TTC549 (cell line): Measurements from ENCODE around the gene ABCG1.

ENCODE experiments used
- FAIRE-seq: peaks from 2 replicates; lab custom pipeline; 2012; peaks lifted over from hg19 to GRCh38; lab: Jason Lieb, UNC

ABCG1 gene

DNA sequence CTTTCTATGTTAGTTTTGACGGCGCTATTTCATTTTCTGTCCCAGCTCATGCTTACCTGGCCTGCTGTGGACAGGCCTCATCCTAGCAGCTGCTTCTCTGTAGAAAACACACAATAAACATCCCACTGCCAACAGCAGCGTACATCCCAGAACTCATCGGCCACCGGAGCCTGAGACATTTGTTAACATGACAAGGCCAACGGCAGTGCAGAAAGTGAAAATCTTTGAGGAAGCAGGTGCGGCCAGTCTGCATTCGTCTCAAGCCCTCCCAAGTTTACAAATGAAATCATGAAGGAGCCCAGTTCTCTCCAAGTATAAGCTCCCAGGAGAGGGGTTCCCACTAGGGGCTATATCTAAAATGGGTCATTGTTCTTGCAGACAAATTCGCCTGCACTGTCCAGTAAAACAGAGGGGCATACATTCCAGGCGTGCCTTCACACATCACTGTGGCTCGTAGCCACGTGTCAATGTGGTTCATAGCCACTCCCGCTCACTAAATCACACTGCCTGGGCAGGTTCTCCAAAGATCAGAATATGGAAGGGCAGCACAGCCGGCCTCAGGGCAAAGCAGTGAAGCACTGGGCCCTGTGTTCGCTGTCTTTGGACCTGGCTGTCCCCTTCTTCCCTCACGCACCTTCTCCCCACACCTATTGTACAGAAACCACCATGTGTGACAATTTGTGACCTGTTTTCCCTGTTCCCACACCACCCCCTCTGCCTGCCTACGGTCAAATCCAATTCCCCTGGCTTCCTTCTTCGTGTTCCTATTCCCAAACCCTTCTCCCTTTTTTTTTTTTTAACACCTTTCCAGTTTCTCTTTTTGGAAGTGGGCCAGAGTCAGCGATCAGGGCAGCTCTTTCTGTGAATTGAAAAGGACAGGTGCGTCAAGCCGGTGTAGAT lies 27.0 kb upstream of the ABCG1 start:
- no peak for FAIRE-seq

DNA sequence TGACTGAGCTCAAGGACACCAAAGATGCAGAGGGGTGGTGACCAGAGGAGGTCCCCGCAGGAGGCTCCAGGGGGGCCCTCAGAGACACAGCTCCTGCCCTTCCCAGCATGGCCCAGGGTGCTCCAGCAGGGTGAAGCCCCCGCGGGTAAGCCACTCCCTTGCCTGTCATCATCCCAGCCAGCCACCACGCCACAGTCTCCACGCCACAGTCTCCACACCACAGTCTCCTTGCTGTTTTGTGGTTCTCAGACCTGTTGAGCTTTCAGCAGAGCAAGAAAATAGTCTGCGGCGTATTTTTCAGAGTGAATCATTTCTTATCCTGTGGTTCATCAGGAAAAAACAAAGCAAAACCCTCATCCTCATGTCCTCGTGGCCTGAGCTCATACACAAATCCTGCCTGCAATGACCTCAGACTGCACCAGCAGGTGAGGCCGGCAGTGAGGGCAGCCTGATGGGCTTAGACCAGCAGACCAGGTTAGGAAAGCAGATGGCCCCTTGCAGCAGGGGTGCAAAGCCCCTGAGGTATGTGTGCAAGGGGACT lies 25.7 kb upstream of the ABCG1 start:
- no peak for FAIRE-seq

DNA sequence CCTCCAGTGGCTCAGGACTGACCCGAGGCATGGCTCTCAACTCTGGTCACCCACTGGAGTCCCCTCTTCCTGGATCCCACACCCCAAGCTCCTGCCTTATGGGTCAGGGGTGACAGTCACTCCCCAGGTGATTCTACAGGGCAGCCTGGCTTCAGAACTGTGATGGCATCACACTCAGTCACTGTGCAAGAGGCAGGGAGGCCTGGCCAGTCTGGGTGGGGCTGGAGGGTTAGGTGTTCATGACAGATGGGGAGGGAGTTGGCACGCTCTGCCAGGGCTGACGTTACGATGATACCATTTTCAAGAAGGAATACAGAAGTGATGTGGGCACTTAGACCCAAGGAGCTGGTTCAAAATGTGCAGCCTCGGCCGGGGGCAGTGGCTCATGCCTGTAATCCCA lies 25.2 kb upstream of the ABCG1 start:
- FAIRE-seq, result no peak

DNA sequence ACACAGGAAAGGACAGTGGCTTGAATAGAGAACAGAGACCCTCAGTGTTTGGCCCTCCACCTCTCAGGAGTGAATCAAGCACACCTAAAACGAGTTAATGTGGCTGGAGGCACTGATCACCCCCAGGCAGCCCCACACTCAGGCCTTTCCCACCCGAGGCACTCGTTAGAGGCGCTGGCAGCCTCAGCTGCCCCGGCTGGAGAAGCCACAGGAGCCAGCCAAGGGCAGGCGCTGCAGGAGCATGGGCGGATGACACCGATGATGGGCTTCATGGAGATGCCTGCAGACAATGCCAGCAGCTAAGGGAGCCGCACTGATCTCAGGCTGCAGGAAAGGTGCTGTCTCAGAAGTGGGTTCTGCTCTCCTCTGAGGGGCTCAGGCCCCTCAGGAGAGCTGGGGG lies 24.1 kb upstream of the ABCG1 start:
- FAIRE-seq, result no peak

DNA sequence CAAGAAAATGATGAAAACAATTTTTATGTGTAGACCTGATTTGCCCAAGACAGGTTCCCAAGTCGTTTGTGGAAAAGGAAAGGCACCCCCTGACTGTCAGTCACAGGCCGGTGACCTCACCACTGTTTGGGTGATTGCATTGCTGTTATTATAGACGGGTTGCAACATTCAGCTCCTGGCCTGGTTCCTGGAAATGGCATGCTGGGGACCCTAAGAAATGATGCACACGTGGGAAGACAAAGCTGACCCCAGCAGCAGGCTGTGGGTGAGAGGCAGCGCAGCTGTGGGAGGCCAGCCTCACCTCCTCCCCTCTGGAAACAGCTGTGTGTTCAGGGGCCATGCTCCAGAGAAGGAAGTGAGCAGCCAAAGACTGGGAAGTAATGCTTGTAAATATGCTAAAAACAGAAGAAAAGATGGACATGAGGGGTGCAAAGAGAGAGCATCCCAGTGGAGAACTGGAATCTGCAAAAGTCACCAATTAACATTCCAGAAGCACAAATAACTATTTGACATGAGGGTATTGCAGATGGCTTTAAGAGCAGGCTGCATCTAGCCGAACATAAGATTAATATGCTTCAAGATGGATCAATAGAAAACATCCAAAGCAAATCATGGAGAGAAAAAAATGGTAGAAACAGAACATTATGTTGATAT lies 23.4 kb upstream of the ABCG1 start:
- FAIRE-seq, result no peak

DNA sequence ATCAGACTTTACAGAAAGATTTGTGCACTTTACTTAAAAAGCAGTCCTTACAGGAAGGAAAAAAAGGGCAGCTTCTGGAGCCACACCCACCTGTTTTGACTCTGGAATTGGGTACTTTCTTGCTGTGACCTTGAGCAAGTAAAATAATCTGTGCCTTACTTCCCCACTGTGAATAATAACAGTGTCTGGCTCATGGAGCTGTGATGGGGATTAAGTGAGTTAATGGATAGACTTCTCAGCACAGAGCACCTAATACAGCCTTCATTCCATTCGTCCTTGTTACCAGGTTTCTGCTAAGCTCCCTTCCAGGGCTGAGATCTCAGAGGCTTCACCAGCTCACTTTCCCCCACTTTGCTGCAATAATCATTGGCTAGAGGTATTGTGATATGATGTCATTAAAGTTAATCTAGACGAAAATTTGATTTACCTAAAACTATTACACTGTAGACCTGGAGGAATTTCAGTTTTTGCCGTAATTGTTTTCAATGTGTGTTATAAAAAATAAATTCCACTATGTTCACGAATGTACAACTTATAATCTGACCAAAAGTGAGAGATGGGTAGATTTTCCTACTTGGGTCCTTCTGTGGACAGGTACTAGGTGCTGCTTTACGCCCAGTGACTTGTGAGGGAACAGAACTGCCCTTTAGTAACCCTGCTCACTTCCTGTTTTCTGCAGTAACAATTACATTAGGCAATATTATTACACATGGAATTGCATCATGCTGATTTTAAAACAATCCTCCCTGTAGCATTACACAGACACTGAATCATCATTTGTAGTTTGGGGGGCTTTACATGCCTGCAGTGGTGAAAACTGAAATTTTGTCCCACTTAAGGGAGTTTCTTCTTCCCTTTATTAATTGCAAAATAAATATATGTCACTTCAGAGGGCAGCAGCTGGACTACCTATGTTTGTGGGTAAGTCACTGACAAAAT lies 19.7 kb upstream of the ABCG1 start:
- no peak for FAIRE-seq

DNA sequence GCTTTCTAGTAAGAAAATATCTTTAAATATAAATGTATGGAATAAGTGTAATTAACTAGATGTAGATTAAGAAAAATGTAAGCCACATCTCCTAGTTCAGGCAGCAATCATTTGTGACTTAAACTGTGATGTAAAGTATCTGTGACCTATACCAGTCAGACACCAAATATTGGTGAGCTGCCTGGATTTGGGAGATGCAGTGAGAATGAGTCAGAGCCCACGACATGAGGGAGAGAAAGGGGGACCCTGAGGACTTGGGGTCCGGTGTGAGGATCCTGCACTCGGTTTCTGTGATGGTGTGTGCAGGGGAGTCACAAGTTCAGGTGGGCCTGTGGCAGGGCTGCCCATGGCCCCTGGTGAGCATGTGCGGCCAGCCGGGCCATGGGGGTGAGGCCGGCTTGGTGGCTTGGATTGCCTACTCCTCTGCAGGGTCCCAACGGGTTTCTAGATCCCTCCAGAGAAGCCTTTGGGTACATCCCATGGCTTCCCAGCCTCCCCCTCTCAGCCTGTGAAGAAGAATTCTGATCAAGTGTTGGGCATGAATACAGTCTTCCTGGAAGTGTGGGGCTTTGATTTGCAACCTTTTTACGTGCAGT lies 19.0 kb upstream of the ABCG1 start:
- no peak for FAIRE-seq

DNA sequence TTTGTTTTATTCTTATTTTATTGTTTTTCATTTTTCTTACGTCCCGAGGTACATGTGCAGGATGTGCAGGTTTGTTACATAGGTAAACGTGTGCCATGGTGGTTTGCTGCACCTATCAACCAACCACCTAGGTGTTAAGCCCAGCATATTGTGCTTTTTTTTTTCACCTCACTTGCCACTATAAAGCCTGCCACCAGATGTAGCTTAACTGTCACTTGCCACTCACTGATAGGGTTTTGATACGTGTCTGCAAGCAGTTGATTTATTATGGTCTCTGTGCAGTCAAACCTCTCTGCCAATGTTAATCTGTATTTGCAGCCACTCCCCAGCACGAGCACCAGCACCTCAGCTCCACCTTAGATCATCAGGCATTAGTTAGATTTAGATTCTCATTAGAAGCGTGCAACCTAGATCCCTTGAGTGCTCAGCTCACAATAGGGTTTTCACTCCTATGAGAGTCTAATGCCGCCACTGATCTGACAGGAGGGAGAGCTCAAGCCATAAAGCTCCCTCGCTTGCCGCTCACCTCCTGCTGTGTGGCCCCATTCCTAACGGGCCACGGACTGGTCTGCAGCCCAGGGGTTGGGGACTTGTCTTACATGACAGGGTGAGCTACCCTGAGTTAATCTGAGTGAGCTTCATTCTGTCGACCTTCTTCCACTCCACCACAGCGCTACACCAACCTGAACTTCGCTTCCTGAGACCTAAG lies 17.9 kb upstream of the ABCG1 start:
- FAIRE-seq, result no peak

DNA sequence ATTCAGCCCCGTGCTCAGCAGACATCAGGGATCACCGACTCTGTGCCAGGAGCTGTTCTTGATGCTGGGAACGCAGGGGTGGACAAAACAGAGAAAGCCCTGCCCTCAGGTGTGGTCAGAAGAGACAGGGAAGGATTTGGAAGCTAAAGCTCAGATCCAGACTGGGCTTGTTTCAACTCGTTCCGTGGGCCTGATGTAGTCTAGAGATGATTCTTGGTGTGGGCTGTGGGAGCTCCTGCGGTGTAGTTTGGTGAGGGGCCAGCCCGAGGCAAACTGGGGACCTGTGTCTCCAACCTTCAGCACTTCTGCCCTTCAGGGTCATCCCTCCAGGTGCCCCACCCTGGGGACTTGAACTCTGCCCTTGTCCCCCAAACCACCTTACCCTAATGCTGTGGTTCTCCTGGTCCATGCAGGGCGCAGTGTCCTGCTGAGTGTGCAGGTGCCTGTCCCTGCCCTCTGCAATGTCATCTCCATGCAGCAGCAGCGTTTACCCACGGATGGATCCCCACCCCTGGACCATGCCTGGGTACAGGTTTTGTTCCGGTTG lies 17.3 kb upstream of the ABCG1 start:
- no peak for FAIRE-seq

DNA sequence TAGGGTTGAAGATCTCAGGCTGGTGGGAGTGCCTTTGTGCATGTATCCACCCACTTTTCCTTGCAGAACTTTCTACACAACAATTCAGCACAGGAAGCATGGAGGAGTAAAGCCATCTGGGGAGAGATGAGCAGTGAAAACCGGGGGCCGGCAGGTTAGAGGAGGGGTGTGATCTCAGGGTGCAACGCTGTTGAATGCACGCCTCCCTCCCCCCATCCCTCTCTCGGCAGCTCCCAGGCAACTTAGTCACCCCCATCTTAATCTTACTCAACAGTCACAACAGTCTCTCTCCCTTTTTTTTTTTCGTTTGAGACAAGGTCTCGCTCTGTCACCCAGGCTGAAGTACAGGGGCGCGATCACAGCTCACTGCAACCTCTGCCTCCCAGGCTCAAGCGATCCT lies 16.6 kb upstream of the ABCG1 start:
- FAIRE-seq, result no peak

DNA sequence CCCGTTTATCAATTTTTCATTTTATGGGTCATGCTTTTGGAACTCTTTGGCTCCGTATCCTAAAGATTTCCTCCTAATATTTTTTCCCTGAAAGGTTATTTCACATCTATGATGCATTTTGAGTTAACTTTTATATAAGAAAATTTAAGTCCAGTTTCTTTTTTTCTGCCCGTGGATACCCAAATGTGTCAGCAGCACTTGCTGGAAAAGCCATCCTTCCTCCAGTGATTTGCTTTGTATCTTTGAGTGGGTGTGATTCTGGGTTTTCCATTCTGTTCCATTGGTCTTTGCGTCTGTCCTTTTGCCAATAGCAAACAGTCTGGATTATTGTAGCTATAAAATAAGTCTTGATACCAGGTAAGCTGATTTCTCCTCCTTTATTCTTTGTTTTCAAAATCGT lies 15.6 kb upstream of the ABCG1 start:
- FAIRE-seq, result no peak

DNA sequence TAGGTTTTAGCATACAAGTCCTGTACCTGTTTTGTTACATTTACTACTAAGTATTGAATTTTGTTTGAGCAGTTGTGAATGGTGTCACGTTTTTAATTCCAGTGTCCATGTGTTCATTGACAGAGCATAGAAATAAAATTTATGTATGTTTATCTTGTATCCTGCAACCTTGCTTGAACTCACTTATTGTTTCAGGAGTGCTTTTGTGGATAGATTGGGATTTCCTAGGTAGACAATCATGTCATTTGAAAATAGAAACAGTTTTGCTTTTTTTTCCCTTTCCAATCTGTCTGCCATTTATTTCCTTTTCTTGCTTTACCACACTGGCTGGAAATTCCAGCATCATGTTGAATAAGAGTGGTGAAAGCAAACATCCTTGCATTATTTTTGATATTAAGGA lies 15.0 kb upstream of the ABCG1 start:
- no peak for FAIRE-seq

DNA sequence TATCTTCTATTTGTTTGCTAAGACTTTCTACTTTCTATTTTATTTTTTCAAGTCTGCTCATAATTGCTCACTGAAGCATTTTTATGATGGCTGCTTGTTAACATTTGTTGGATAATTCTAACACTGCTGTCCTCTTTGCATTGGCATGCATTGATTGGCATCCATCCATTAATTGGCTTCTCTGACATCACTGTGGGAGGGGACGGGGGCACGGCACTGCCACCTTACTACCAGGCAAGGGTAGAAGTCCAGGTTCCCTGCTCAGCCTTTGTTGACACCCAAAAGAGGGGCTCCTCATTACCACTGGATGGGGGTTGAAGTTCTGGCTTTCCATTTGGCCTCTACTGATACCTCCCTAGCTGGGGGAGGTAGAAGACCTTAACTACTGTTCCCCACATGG lies 11.5 kb upstream of the ABCG1 start:
- FAIRE-seq, result no peak

DNA sequence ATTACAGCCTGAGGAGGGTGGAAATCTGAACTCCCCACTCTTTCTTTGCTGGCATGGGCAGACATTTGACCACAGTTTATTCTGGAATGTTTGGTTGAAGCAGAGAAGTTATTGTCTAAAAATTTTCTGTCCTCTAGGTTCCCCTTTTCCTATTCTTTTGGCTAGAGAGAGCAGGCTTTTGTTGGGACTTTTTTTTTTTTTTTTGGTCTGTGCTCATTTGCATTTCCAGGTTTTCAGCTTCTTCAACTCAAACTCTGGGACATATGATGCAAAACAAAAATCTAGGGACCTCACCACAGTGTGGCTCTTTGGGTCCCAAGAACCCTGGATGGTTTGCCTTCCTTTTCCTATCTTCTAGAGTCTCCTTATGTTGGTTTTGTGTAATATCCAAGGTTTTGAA lies 10.9 kb upstream of the ABCG1 start:
- no peak for FAIRE-seq

DNA sequence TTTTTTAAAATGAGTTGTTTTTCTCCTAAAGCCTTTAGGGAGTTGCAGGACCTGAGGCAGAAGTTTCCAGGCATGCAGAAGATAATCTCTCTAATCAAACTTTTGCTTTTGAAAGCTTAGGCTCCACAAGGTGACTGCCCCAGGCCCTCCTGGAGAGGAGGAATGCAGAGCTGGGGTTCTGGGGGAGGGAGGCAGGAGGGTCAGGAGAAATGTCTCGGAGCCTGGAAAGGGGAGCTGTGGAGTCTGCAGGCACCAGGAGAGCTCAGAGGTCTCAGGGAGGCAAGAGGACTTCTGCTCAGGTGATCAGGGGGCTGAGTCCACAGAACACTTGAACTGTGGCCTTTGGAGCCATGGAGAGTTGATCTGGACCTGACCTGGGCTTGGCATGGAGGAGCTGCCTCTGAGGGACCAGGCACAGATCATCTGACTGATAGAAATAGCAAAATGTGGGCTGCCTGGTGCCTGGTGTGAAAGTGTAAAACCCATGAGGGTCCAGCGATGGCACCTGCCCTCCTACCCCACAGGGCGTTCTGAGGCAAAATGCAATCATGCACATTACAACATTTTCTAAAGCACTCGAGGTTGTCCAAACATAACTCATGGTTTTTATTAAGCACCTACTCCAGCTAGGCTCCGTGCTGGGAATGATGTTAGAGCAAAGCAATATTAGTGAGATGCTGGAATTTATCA lies 10.0 kb upstream of the ABCG1 start:
- FAIRE-seq, result no peak

DNA sequence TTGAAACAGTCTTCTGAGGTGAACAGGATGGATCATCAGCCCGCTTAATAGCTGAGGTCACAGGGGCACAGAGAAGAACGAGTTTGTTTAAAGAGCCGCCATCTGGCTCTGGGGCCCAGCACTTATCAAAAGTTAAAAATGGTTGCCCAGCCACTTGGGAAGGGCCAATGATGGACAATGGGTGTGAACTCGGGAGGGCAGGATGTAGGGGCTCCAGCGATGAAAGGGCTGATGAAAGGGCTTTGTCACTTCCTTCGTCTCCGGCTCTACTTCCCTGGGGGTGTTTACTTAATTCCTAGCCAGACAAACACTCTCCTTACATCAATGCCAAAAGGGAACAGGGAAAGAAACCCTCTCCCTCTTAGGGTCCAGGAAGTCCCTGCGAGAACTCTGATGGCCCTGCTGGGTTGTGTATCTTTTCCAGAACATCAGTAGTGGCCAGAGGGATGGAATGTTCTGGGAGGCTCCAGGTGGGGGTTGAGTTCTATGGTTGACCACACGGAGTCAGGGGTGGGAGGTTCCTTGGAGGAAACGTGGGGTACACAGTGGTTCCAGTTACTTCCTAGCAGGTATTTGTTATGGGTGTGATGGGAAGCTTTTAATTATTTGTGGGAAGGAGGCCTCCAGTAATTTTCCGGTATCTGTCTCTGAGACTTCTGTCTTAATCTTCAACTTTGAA lies 9.0 kb upstream of the ABCG1 start:
- FAIRE-seq, result no peak

DNA sequence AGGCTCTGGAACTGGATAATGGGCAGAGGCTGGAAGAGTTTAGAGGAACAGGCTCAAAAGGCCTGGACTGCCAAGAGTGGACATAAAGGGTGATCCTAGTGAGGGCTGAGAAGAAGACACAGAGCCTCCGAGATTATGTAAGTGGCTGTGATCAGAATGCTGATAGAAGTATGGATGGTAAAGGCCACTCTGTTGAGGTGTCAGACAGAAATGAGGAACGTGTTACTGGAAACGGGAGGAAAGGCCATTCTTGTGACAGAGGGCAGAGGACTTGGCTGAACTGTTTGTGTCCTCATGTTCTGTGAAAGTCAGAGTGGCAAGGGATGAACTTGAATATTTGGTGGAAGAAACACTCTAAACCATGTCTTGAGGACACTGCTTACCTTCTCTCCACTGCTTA lies 6.7 kb upstream of the ABCG1 start:
- no peak for FAIRE-seq

DNA sequence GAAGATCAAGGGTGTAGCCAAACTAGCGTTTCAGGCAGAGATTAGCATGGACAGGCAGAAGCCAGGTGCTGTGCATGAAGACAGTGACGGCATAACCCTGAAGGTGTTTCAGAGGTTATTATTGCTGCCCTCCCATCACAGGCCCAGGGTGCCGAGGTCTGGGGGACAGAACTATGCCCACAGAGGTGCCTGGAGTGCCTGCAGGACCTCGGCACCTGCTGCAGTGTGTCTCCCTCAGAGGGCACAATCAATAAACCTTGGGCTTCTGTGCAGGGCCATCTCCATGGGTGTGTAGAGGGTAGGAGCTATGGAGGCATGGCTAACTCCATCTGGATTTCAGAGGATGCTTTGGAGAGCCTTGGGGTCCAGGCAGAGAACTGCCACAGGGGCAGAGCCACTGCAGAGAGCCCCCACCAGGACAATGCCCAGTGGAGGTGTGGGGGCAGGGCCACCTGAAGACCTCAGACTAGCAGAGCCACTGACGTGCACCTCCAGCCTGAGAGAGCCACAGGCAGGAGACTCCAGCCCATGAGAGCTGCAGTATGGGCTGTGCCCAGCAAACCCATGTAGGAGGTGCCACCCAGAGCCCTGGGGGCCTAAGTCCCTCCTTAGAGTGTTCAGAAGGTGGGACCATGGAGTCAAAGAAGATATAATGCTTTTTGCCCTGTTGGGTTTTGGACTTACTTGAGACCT lies 5.7 kb upstream of the ABCG1 start:
- no peak for FAIRE-seq

DNA sequence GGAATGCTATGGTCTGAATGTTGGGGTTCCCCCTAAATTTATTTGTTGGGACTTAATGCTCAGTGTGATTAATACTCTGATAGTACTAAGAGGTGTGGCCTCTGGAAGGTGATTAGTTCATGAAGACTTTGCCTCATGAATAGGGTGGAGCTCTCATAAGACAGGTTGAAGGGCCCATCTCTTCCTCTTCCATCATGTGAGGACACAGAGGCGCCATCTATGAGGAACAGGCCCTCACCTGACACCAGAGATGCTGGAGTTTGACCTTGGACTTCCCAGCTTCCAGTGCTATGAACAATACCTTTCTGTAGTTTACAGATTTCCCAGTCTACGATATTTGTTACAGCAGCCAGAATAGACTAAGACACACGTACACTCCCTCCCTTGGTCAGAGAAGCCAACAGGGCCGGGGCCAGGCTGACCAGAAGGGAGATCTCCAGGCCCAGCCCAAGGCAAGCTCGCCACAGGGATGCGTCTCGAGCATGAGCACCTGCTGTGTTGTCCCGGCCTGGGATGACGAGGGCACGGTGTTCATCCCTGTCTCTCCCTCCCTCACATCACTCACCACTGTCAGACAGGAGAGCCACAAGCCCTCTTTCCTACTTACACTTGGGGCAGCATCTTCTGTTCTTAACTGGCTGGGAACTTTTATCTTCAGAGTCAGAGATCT lies 4.7 kb upstream of the ABCG1 start:
- no peak for FAIRE-seq
